Measurements from ENCODE around the gene EXPH5.

Gene EXPH5

GRCh38 chr11:108635106-108635505, 41.5 kb upstream of the EXPH5 start:
- DNase-seq = no peak
- no peak overlapping the region for H3K27ac ChIP-seq (ENCODE audit: low read length)

GRCh38 chr11:108632041-108632704, 38.6 kb upstream of the EXPH5 start:
- no peak overlapping the region for H3K9ac ChIP-seq (ENCODE audit: low read length)
- H3K27ac ChIP-seq (ENCODE audit: low read length) = no peak overlapping the region
- H3K9me3 ChIP-seq (replicated peaks; ENCODE audit: insufficient read depth, low read length) = no peaks in the 10 kb centered on the region
- no peaks in the 10 kb centered on the region for H3K36me3 ChIP-seq (replicated peaks; ENCODE audit: insufficient read depth, low read length)
- H3K4me3 ChIP-seq (ENCODE audit: low read length) = no peak overlapping the region
- no peaks in the 10 kb centered on the region for H3F3A ChIP-seq (ENCODE audit: insufficient read depth, low read length)
- H3K79me2 ChIP-seq (ENCODE audit: low read length) = no peaks in the 10 kb centered on the region
- TF ChIP-seq CTCF (IDR thresholded peaks at IDR 0.05; ENCODE audit: low read length) = no peak
- no peak for TF ChIP-seq EZH2phosphoT487 (IDR thresholded peaks at IDR 0.05; ENCODE audit: low read length)
- no peak for TF ChIP-seq EZH2 (optimal IDR thresholded peaks at IDR 0.05; ENCODE audit: low read depth, low read length)
- H3K27me3 ChIP-seq (replicated peaks; ENCODE audit: insufficient read depth, low read length) = no peaks in the 10 kb centered on the region
- no peak overlapping the region for H2AFZ ChIP-seq (ENCODE audit: low read length)
- no peaks in the 10 kb centered on the region for H4K20me1 ChIP-seq (ENCODE audit: insufficient read depth, low read length)
- no peak overlapping the region for H3K4me2 ChIP-seq (ENCODE audit: low read depth, low read length)
- H3K4me1 ChIP-seq (ENCODE audit: low read length) = no peaks in the 10 kb centered on the region
- DNase-seq = no peak
- no peaks in the 10 kb centered on the region for H3K9me2 ChIP-seq (replicated peaks; ENCODE audit: insufficient read depth, low read length)

More at GRCh38 chr11:108635106-108635505, 41.5 kb upstream of the EXPH5 start:
- no peak overlapping the region for H3K4me3 ChIP-seq (ENCODE audit: low read length)
- H2AFZ ChIP-seq (ENCODE audit: low read length) = no peak overlapping the region
- H3F3A ChIP-seq (ENCODE audit: insufficient read depth, low read length) = no peaks in the 10 kb centered on the region
- H3K9me2 ChIP-seq (replicated peaks; ENCODE audit: insufficient read depth, low read length) = no peaks in the 10 kb centered on the region
- TF ChIP-seq EZH2phosphoT487 (IDR thresholded peaks at IDR 0.05; ENCODE audit: low read length) (no peak), CTCF (IDR thresholded peaks at IDR 0.05; ENCODE audit: low read length) (no peak), EZH2 (optimal IDR thresholded peaks at IDR 0.05; ENCODE audit: low read depth, low read length) (no peak)
- no peaks in the 10 kb centered on the region for H3K79me2 ChIP-seq (ENCODE audit: low read length)
- H4K20me1 ChIP-seq (ENCODE audit: insufficient read depth, low read length) = no peaks in the 10 kb centered on the region
- no peaks in the 10 kb centered on the region for H3K27me3 ChIP-seq (replicated peaks; ENCODE audit: insufficient read depth, low read length)
- no peak overlapping the region for H3K4me2 ChIP-seq (ENCODE audit: low read depth, low read length)
- H3K4me1 ChIP-seq (ENCODE audit: low read length) = no peaks in the 10 kb centered on the region
- H3K9ac ChIP-seq (ENCODE audit: low read length) = no peak overlapping the region
- no peaks in the 10 kb centered on the region for H3K9me3 ChIP-seq (replicated peaks; ENCODE audit: insufficient read depth, low read length)
- no peaks in the 10 kb centered on the region for H3K36me3 ChIP-seq (replicated peaks; ENCODE audit: insufficient read depth, low read length)

- Histone ChIP-seq H3K27ac (ENCODE audit: low read length) (no peak overlapping the region), H3K4me1 (ENCODE audit: low read length) (no peaks in the 10 kb centered on the region), H3K4me3 (ENCODE audit: low read length) (no peak overlapping the region), H3K9me2 (replicated peaks; ENCODE audit: insufficient read depth, low read length) (no peaks in the 10 kb centered on the region), H2AFZ (ENCODE audit: low read length) (no peak overlapping the region), H3F3A (ENCODE audit: insufficient read depth, low read length) (no peaks in the 10 kb centered on the region), H3K9me3 (replicated peaks; ENCODE audit: insufficient read depth, low read length) (no peaks in the 10 kb centered on the region), H3K36me3 (replicated peaks; ENCODE audit: insufficient read depth, low read length) (no peaks in the 10 kb centered on the region), H4K20me1 (ENCODE audit: insufficient read depth, low read length) (no peaks in the 10 kb centered on the region), H3K27me3 (replicated peaks; ENCODE audit: insufficient read depth, low read length) (no peaks in the 10 kb centered on the region), H3K9ac (ENCODE audit: low read length) (no peak overlapping the region), H3K79me2 (ENCODE audit: low read length) (no peaks in the 10 kb centered on the region), H3K4me2 (ENCODE audit: low read depth, low read length) (no peak overlapping the region)
- no peak for TF ChIP-seq CTCF (IDR thresholded peaks at IDR 0.05; ENCODE audit: low read length)
- TF ChIP-seq EZH2phosphoT487 (IDR thresholded peaks at IDR 0.05; ENCODE audit: low read length) = no peak
- no peak for TF ChIP-seq EZH2 (optimal IDR thresholded peaks at IDR 0.05; ENCODE audit: low read depth, low read length)
- DNase-seq = no peak
Measured at GRCh38 chr11:108629274-108629673, 35.7 kb upstream of the EXPH5 start.
